A549 treated with Mapracorat at 1 μM for 4 hours (cell line): ENCODE results near the gene OSBPL10. TPM values are rescaled to one million over a fixed set of nuclear protein-coding genes. Genes with fewer than 3 reads are reported as not detected.

Experiments used
- total RNA-seq: library from RNA; stranded (reverse); fragments of 200-300 nt; extraction: Qiagen RNA extraction; gene quantifications from 5 replicates; pipeline ENCODE4 v1.2.3, GENCODE V29; 2022

The OSBPL10 gene
- total RNA-seq = 16.0 to 22.9 TPM (median 18.7 TPM) in 5 replicates

GRCh38 chr3:31981206-31982181, at the start of gene OSBPL10, which contains the start of gene ZNF860:
TSS of gene OSBPL10 (minus strand) at chr3:31981262. CDS start at chr3:31981179, 83 bp downstream.
TSS of gene ZNF860 (plus strand) at chr3:31981750. CDS start at chr3:31989080, 7,330 bp downstream.

Other genes with a start within 250 kb of the OSBPL10 start
- 1.1 to 1.4 TPM (median 1.2 TPM) in 5 replicates for gene ZNF860, start 488 bp upstream of the OSBPL10 start, total RNA-seq
- 16.1 to 21.8 TPM (median 20.1 TPM) in 5 replicates for gene GPD1L, start 125.4 kb upstream of the OSBPL10 start, total RNA-seq